NK-92 (cell line): ENCODE data around the gene TMEM247.
"Not testable (repeated sequence)": the region's sequence is repeated elsewhere in the genome, so short reads cannot be mapped to it uniquely, and the experiment has no call there.

Experiments
- DNase-seq: peaks from one replicate; lab custom pipeline; 2025; ENCODE audit not compliant: unreplicated experiment; lab: John Stamatoyannopoulos, UW

Gene TMEM247

GRCh38 chr2:46458763-46459500 lies 20.4 kb upstream of the TMEM247 start:
- DNase-seq = no peak

GRCh38 chr2:46459694-46460093 lies 19.7 kb upstream of the TMEM247 start:
- DNase-seq = no peak

GRCh38 chr2:46460241-46460921 lies 19.0 kb upstream of the TMEM247 start:
- no peak for DNase-seq

GRCh38 chr2:46461011-46461674 lies 18.2 kb upstream of the TMEM247 start:
- no peak for DNase-seq

- DNase-seq = no peak
Measured at GRCh38 chr2:46461709-46462171, 17.6 kb upstream of the TMEM247 start.

GRCh38 chr2:46462936-46463335 lies 16.4 kb upstream of the TMEM247 start:
- DNase-seq = no peak

- DNase-seq = no peak
Measured at GRCh38 chr2:46469116-46469515, 10.2 kb upstream of the TMEM247 start.

GRCh38 chr2:46469700-46470099 lies 9.7 kb upstream of the TMEM247 start:
- DNase-seq = no peak

- no peak for DNase-seq
Measured at GRCh38 chr2:46470114-46470628, 9.2 kb upstream of the TMEM247 start.

GRCh38 chr2:46471019-46471583 lies 8.3 kb upstream of the TMEM247 start:
- DNase-seq = no peak

- DNase-seq = no peak
Measured at GRCh38 chr2:46471697-46472096, 7.7 kb upstream of the TMEM247 start.

GRCh38 chr2:46472165-46472564 lies 7.2 kb upstream of the TMEM247 start:
- not testable (repeated sequence) for DNase-seq

GRCh38 chr2:46477462-46477861 lies 1.9 kb upstream of the TMEM247 start:
- DNase-seq = not testable (repeated sequence)

GRCh38 chr2:46477925-46478324 lies 1.4 kb upstream of the TMEM247 start:
- no peak for DNase-seq

- DNase-seq = no peak
Measured at GRCh38 chr2:46480562-46480961, 1.2 kb downstream of the TMEM247 start.

GRCh38 chr2:46481198-46482193 lies 2.1 kb downstream of the TMEM247 start:
- DNase-seq = no peak

GRCh38 chr2:46482490-46482889 lies 3.1 kb downstream of the TMEM247 start:
- DNase-seq = no peak

GRCh38 chr2:46485002-46485401 lies 5.6 kb downstream of the TMEM247 start:
- no peak for DNase-seq

GRCh38 chr2:46486436-46486835 lies 7.1 kb downstream of the TMEM247 start:
- no peak for DNase-seq

GRCh38 chr2:46487667-46488335 lies 8.4 kb downstream of the TMEM247 start:
- no peak for DNase-seq
